ENCODE data around the gene ANKS3. TPM values are rescaled to one million over a fixed set of nuclear protein-coding genes. Genes with fewer than 3 reads are reported as not detected.

The ANKS3 gene
- total and polyA plus RNA-seq, 2 donors from 2014 or later: 20.7 to 27.6 TPM

- no peak for DNase-seq
- peaks cover 0 to 37% (median 18%) of the 10 kb centered on the region in 3 donors for H3K4me1 ChIP-seq (ENCODE audit: control insufficient read depth in 2 of 3, insufficient read depth in 2 of 3, low read depth in 1 of 3, low read length in 3 of 3)
- FAIRE-seq: no peak
- no peak for TF ChIP-seq CTCF (IDR thresholded peaks at IDR 0.05; ENCODE audit: borderline replicate concordance, extremely low read depth, insufficient read depth)
- no peak overlapping the region for H3K4me3 ChIP-seq (ENCODE audit: low read length in 3 of 3)
- no peaks in the 10 kb centered on the region for H3K27me3 ChIP-seq (ENCODE audit: control insufficient read depth, insufficient read depth, low read length)
- no peak overlapping the region for H3K27ac ChIP-seq (ENCODE audit: low read depth in 2 of 2, low read length in 2 of 2)
- peaks cover 0 to 23% (median 11%) of the 10 kb centered on the region in 3 donors for H3K36me3 ChIP-seq (ENCODE audit: control insufficient read depth in 2 of 3, insufficient read depth in 3 of 3, low read length in 3 of 3)
- intact Hi-C loops (cut with DNase I): no loop called here
- no peaks in the 10 kb centered on the region for H3K9me3 ChIP-seq (ENCODE audit: control insufficient read depth in 2 of 3, insufficient read depth in 1 of 3, low read length in 3 of 3)
- H3K9ac ChIP-seq (ENCODE audit: low read length in 3 of 3): no peak overlapping the region
These were observed 77.8 kb downstream of the ANKS3 start for GRCh38 chr16:4656221-4656620.

GRCh38 chr16:4655801-4656200 is 78.3 kb downstream of the ANKS3 start:
- Histone ChIP-seq H3K36me3 (ENCODE audit: control insufficient read depth in 2 of 3, insufficient read depth in 3 of 3, low read length in 3 of 3) (peaks cover 0 to 23% (median 11%) of the 10 kb centered on the region in 3 donors), H3K4me1 (ENCODE audit: control insufficient read depth in 2 of 3, insufficient read depth in 2 of 3, low read depth in 1 of 3, low read length in 3 of 3) (peaks cover 0 to 37% (median 18%) of the 10 kb centered on the region in 3 donors)
- intact Hi-C loops (cut with DNase I): no loop called here

GRCh38 chr16:4654964-4655590 is 79.0 kb downstream of the ANKS3 start:
- H3K4me1 ChIP-seq (ENCODE audit: control insufficient read depth in 2 of 3, insufficient read depth in 2 of 3, low read depth in 1 of 3, low read length in 3 of 3): peaks cover 0 to 34% (median 18%) of the 10 kb centered on the region in 3 donors
- H3K4me3 ChIP-seq (ENCODE audit: low read length in 3 of 3): no peak overlapping the region
- TF ChIP-seq CTCF (IDR thresholded peaks at IDR 0.05; ENCODE audit: borderline replicate concordance, extremely low read depth, insufficient read depth): no peak
- peak overlapping the region; percentile 75 to 84 for H3K27ac ChIP-seq (ENCODE audit: low read depth in 2 of 2, low read length in 2 of 2)
- no peak overlapping the region for H3K9ac ChIP-seq (ENCODE audit: low read length in 3 of 3)
- DNase-seq: no peak
- H3K9me3 ChIP-seq (ENCODE audit: control insufficient read depth in 2 of 3, insufficient read depth in 1 of 3, low read length in 3 of 3): no peaks in the 10 kb centered on the region
- peaks cover 0 to 23% (median 11%) of the 10 kb centered on the region in 3 donors for H3K36me3 ChIP-seq (ENCODE audit: control insufficient read depth in 2 of 3, insufficient read depth in 3 of 3, low read length in 3 of 3)
- intact Hi-C loops (cut with DNase I): no loop called here
- no peaks in the 10 kb centered on the region for H3K27me3 ChIP-seq (ENCODE audit: control insufficient read depth, insufficient read depth, low read length)
- FAIRE-seq: no peak

More at GRCh38 chr16:4655801-4656200, 78.3 kb downstream of the ANKS3 start:
- DNase-seq (no peak), FAIRE-seq (no peak)
- no peak overlapping the region for H3K4me3 ChIP-seq (ENCODE audit: low read length in 3 of 3)
- no peak for TF ChIP-seq CTCF (IDR thresholded peaks at IDR 0.05; ENCODE audit: borderline replicate concordance, extremely low read depth, insufficient read depth)
- H3K9ac ChIP-seq (ENCODE audit: low read length in 3 of 3): no peak overlapping the region
- no peaks in the 10 kb centered on the region for H3K9me3 ChIP-seq (ENCODE audit: control insufficient read depth in 2 of 3, insufficient read depth in 1 of 3, low read length in 3 of 3)
- H3K27ac ChIP-seq (ENCODE audit: low read depth in 2 of 2, low read length in 2 of 2): no peak overlapping the region
- no peaks in the 10 kb centered on the region for H3K27me3 ChIP-seq (ENCODE audit: control insufficient read depth, insufficient read depth, low read length)
